Measurements from ENCODE around the gene LARGE1.

Gene LARGE1

GRCh38 chr22:33886696-33887095, 33.6 kb downstream of the LARGE1 start:
- DNase-seq (ENCODE audit: low read depth in 2 of 3, low spot score in 1 of 3): no peak

GRCh38 chr22:33884829-33885228, 35.4 kb downstream of the LARGE1 start:
- no peak for DNase-seq (ENCODE audit: low read depth in 2 of 3, low spot score in 1 of 3)

- DNase-seq (ENCODE audit: low read depth in 2 of 3, low spot score in 1 of 3): no peak
Observed at GRCh38 chr22:33883961-33884808, 36.1 kb downstream of the LARGE1 start.

- no peak for DNase-seq (ENCODE audit: low read depth in 2 of 3, low spot score in 1 of 3)
Observed at GRCh38 chr22:33883561-33883960, 36.7 kb downstream of the LARGE1 start.

GRCh38 chr22:33882991-33883390, 37.3 kb downstream of the LARGE1 start:
- DNase-seq (ENCODE audit: low read depth in 2 of 3, low spot score in 1 of 3): no peak

GRCh38 chr22:33880986-33881385, 39.3 kb downstream of the LARGE1 start:
- DNase-seq (ENCODE audit: low read depth in 2 of 3, low spot score in 1 of 3): no peak

GRCh38 chr22:33879796-33880195, 40.5 kb downstream of the LARGE1 start:
- no peak for DNase-seq (ENCODE audit: low read depth in 2 of 3, low spot score in 1 of 3)

GRCh38 chr22:33875316-33875715, 45.0 kb downstream of the LARGE1 start:
- DNase-seq (ENCODE audit: low read depth in 2 of 3, low spot score in 1 of 3): no peak

- no peak for DNase-seq (ENCODE audit: low read depth in 2 of 3, low spot score in 1 of 3)
Observed at GRCh38 chr22:33874206-33874605, 46.1 kb downstream of the LARGE1 start.

GRCh38 chr22:33873666-33874065, 46.6 kb downstream of the LARGE1 start:
- DNase-seq (ENCODE audit: low read depth in 2 of 3, low spot score in 1 of 3): no peak

GRCh38 chr22:33873186-33873585, 47.1 kb downstream of the LARGE1 start:
- no peak for DNase-seq (ENCODE audit: low read depth in 2 of 3, low spot score in 1 of 3)

- DNase-seq (ENCODE audit: low read depth in 2 of 3, low spot score in 1 of 3): no peak
Observed at GRCh38 chr22:33871935-33872334, 48.3 kb downstream of the LARGE1 start.

- no peak for DNase-seq (ENCODE audit: low read depth in 2 of 3, low spot score in 1 of 3)
Observed at GRCh38 chr22:33869946-33870345, 50.3 kb downstream of the LARGE1 start.

GRCh38 chr22:33867971-33868370, 52.3 kb downstream of the LARGE1 start:
- DNase-seq (ENCODE audit: low read depth in 2 of 3, low spot score in 1 of 3): no peak

GRCh38 chr22:33867118-33867866, 53.0 kb downstream of the LARGE1 start:
- DNase-seq (ENCODE audit: low read depth in 2 of 3, low spot score in 1 of 3): no peak

GRCh38 chr22:33866511-33866910, 53.8 kb downstream of the LARGE1 start:
- DNase-seq (ENCODE audit: low read depth in 2 of 3, low spot score in 1 of 3): no peak

- no peak for DNase-seq (ENCODE audit: low read depth in 2 of 3, low spot score in 1 of 3)
Observed at GRCh38 chr22:33865996-33866395, 54.3 kb downstream of the LARGE1 start.

GRCh38 chr22:33865248-33865647, 55.0 kb downstream of the LARGE1 start:
- no peak for DNase-seq (ENCODE audit: low read depth in 2 of 3, low spot score in 1 of 3)

- no peak for DNase-seq (ENCODE audit: low read depth in 2 of 3, low spot score in 1 of 3)
Observed at GRCh38 chr22:33864723-33865130, 55.5 kb downstream of the LARGE1 start.

- DNase-seq (ENCODE audit: low read depth in 2 of 3, low spot score in 1 of 3): no peak
Observed at GRCh38 chr22:33861216-33861875, 58.9 kb downstream of the LARGE1 start.

- no peak for DNase-seq (ENCODE audit: low read depth in 2 of 3, low spot score in 1 of 3)
Observed at GRCh38 chr22:33860386-33860785, 59.9 kb downstream of the LARGE1 start.

GRCh38 chr22:33859311-33859710, 61.0 kb downstream of the LARGE1 start:
- DNase-seq (ENCODE audit: low read depth in 2 of 3, low spot score in 1 of 3): no peak
